ENCODE results near the gene BMP7.

DNA sequence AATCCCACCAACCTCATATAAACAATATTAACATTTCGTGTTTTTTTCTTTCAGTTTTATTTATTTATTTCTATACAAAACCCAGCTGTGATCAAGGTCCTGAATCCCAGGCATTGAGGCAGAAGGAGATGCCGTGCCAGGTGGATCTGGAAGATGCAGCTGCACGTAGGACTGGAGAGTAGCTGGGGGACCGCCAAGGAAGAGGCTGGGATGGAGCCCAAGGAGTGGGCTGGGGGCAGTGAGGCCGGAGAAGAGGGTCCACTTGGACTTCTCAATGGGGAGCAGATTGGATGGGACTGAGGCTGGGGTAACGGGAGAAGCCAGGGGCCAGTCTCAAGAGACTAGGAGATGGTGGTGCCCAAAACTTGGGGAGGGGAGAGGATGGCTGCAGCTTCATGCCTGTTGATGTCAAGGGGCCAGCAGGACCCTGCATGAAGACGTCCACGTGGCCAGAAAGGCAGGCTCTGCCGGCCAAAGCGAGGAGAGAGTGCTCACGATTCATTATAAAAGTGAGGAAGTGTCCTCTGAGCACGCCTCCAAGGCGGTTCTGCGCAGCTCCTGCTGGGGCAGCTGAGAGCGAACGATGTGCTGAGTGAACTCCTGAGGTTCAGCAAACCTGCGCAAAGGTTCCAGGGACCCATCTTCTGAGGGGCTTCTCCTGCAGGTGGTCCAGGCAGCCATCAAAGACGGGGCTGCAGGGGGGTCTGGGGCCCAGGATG, 110.3 kb downstream of the BMP7 start:
- no peak for TF ChIP-seq CREB1 (CRISPR knock-in tag; IDR thresholded peaks at IDR 0.05; ENCODE audit: low read depth)
- TF ChIP-seq, protein P1, sequence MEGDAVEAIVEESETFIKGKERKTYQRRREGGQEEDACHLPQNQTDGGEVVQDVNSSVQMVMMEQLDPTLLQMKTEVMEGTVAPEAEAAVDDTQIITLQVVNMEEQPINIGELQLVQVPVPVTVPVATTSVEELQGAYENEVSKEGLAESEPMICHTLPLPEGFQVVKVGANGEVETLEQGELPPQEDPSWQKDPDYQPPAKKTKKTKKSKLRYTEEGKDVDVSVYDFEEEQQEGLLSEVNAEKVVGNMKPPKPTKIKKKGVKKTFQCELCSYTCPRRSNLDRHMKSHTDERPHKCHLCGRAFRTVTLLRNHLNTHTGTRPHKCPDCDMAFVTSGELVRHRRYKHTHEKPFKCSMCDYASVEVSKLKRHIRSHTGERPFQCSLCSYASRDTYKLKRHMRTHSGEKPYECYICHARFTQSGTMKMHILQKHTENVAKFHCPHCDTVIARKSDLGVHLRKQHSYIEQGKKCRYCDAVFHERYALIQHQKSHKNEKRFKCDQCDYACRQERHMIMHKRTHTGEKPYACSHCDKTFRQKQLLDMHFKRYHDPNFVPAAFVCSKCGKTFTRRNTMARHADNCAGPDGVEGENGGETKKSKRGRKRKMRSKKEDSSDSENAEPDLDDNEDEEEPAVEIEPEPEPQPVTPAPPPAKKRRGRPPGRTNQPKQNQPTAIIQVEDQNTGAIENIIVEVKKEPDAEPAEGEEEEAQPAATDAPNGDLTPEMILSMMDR (conservative IDR thresholded peaks at IDR 0.05; ENCODE audit: low read depth in 2 of 2): no peak
- TF ChIP-seq POLR2AphosphoS5 (IDR thresholded peaks at IDR 0.05; ENCODE audit: low read depth): no peak
- TF ChIP-seq EZH2 (IDR thresholded peaks at IDR 0.05; ENCODE audit: low read depth, unreplicated experiment): no peak
- TF ChIP-seq REST (IDR thresholded peaks at IDR 0.05; ENCODE audit: unreplicated experiment): no peak

Data from GM23338 (cell line).